HG03521 (cell line): Measurements from ENCODE around the gene TIAM2.
"Not testable (repeated sequence)": the region's sequence is repeated elsewhere in the genome, so short reads cannot be mapped to it uniquely, and the experiment has no call there.

Source experiments
- ATAC-seq: cut with Tn5 transposase; IDR thresholded peaks from one replicate; pipeline ENCODE4 v1.9.1; 2021; ENCODE audit warnings: mild to moderate bottlenecking, moderate library complexity; ENCODE audit not compliant: unreplicated experiment

Gene TIAM2

GRCh38 chr6:155252581-155252980 lies 257.5 kb downstream of the TIAM2 start:
- no peak for ATAC-seq

- ATAC-seq: no peak
Observed at GRCh38 chr6:155253337-155253736, 258.2 kb downstream of the TIAM2 start.

DNA sequence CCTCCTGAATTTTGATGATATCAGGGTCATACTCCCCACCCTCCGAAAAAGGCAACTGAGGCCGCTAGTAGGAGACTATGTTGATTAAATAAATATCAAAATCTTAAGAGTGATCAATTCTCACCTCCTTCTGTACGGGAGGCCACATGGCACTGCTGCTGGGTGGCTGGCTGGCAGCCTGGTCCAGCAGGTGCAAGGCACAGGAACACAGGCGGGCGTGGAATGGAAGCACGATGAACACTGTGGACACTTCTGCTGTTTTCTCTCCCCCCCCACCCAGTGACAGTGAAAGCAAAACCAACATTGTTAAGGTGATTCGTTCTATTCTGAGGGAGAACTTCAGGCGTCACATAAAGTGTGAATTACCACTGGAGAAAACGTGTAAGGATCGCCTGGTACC lies 259.0 kb downstream of the TIAM2 start:
- ATAC-seq: no peak

GRCh38 chr6:155256122-155256795 lies 261.1 kb downstream of the TIAM2 start:
- ATAC-seq: no peak

DNA sequence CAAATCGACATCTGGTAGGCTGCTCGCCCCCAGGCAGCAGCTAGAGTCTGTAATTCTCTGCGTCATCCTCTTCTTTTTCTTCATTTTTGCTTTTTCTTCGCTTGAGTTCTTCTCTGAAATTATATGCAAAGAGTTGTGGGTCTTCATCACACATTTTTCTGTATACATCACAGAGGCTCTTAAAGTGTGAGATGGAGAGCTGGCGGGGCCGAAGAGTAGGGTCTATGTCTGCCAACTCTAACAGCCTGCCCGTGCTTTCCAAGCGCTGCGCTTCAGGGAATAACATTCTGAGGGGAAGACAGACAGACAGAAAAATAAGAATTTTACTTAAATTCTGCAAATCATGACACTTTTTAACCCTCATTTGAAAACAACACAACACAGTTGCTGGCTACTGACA lies 262.7 kb downstream of the TIAM2 start:
- no peak for ATAC-seq

DNA sequence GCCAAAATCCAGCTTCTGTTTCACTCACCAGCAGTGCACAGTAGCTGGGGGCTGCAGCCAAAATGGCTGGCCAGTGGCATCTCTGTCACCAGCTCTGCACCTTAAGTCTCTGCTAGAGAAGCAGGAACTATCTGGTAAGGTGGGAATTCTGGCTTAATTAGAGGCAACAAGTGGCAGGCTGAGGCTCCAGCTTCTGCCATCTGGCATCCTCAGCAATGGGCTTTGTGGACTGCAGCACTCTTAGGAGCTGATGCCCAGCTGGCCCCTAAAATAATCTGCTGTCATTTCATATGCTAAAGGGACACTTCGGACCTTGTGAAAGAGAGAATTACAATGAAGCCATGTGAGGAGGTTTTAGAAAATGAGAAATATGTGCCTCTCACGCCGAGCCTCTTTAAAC lies 264.1 kb downstream of the TIAM2 start:
- ATAC-seq: no peak

- no peak for ATAC-seq
Observed at GRCh38 chr6:155259897-155260296, 264.8 kb downstream of the TIAM2 start.

DNA sequence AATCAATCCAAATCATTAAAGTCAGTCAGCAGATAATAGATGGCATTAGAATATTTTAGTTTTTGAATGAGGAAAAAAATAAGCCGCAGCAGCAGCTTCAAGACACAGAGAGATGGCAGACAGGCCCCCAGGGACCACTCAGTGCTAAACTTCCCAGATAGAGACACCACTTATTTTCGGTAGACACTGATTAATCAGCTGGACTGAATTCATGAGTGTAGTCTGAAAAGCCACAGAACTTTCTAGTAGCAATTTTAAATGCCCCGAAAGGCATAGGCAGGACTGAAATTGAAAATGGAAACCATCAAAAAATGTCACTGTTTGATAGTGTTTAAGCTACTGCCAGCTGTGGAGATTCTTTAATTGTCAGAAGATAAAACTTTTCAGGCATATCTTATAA lies 265.6 kb downstream of the TIAM2 start:
- ATAC-seq: no peak

DNA sequence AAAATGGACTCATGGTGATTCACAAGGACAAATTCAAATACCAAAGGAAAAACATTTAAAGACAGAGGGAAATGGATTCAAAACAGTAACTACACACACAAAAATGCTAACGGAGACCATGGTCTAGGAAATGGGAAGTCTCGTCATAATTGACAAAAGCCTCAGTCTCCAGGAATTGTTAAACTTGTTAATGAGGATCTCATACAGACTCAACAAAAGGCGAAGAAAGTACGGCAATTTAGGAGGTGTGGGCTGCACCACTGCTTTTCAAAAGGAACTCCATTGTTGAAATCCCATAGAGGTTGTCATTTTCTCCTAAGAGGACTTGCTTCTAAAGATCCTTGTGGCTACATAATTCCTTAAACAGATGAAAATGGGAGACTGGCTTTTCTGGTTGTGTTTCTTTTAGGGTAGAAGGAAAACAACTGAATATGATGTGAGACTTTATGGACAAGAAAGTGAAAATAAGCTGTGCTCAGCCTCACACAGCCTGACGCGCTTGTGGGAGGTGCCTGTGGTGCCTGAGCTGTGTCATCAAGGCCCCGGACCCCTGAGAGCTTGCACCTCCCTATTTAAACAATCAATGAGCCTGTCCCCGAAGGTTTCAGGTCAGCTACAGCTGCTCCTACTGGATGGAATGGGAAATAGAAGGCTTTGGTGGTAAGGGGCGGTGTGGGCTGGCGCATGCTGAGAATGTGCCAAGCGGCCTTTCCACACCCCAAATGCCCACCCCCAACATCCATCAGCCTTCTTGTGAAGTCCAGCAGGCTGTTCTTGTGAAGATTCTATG lies 266.2 kb downstream of the TIAM2 start:
- ATAC-seq: no peak

DNA sequence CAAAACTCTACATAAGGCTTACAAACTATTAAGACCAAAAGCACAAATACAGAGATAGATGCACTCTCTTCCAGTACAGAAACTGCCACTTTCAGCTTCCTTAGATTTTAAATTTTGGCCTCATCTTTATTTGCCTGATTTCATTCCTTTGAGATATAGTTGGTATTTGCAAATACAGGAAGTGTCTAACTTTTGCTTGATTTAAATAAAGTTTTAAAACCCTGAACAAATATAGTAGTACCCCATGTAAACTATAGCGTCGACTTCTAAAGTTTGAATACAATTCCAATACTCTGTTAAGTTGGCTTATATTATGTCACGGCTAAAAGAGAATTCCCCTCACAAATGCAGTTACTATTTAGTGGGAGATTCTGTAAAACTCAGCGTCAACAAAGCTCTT lies 267.5 kb downstream of the TIAM2 start:
- ATAC-seq: no peak

- ATAC-seq: no peak
Observed at GRCh38 chr6:155263373-155264063, 268.4 kb downstream of the TIAM2 start, which contains the start of gene CLDN20. Gene CLDN20 (plus strand): TSS chr6:155264013. CDS start chr6:155275720, 11,707 bp downstream.

GRCh38 chr6:155264693-155265320 lies 269.7 kb downstream of the TIAM2 start:
- ATAC-seq: no peak

GRCh38 chr6:155265843-155266535 lies 270.9 kb downstream of the TIAM2 start:
- ATAC-seq: no peak

- ATAC-seq: no peak
Observed at GRCh38 chr6:155267411-155267810, 272.3 kb downstream of the TIAM2 start.

GRCh38 chr6:155268088-155268867 lies 273.2 kb downstream of the TIAM2 start:
- not testable (repeated sequence) for ATAC-seq

DNA sequence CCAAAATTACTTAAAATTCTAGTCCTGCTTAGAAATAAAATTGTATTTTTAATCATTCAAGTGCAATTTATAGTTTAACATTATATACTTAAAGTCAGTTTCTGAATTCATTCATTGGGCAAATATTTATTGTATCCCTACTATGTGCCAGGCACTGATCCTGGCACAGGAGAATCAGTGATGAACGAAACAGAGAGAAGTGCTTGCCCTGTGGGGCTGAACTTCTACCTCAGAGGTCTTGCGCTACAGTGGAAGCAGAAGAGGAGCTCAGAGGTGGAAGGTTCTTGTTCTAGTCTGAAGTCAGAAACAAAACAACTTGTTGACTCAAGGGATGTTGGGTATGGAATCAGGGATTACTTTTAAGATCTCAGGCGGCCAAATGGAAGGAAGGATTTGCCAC lies 274.6 kb downstream of the TIAM2 start:
- ATAC-seq: no peak

- no peak for ATAC-seq
Observed at GRCh38 chr6:155270561-155271091, 275.5 kb downstream of the TIAM2 start.

DNA sequence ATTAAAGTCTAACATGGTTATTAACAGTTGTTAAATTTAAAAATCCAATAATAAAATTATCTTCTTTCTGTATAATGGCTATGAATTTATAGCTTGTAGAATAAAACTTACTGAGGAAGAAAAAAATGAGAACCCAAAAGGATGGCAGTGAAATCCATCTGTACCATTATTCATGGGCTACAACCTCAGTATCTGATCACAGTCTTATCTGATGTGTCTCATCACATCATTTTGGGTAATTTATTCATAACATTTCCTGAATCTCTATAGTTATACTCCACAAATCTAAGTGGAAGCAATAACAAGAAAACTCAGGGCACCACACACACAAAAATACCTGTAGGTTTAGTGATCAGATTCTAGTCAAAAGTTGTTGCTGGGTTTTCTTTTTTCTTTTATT lies 276.0 kb downstream of the TIAM2 start:
- no peak for ATAC-seq

DNA sequence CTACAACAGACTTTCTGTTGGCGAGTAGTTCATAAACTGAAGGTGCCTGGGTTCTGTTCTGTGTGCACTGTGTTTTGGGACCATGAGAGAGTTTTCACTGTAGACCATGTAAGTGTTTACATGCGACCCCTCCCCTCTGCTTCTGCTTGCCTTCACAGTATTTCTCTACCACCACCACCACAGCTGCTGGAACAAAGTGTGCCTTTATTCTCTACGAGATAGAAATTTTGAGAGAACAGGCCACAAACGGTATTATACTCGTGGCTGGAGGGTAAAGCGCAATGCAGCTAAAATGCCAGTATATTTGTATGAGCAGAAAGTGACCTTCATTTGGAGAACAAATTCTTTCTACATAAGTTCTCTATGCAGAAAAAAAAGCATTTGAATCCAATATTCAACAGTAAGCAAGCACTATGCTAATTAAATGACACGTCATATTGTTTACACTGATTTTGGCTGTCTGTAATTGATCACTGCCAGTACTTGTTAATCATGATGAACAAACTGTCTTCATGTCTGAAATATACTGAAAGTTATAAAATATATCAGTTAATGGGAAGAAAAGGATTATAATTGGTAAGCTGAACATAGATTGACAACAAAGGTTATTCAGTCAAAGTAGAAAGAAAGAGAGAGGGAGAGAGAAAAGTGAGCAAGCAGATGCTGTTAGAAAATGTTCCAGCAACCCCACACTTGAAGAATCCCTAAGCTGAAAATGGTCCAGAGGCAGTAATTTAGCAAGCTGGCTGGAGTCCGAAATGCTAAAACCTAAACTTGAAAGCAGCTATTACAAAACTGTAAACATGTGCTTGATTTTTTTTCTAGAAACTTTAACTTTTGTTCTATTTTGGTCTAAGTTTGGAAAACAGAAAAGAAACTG lies 277.5 kb downstream of the TIAM2 start:
- no peak for ATAC-seq
